Measurements from ENCODE around the gene PDE11A. TPM values are rescaled to one million over a fixed set of nuclear protein-coding genes. Genes with fewer than 3 reads are reported as not detected.

The PDE11A gene
- total RNA-seq, 4 donors from 2014 or later = 0.37 to 1.2 (median 1.1) TPM; not detected in 1

GRCh38 chr2:177810906-177811305 lies 261.7 kb downstream of the PDE11A start:
- Histone ChIP-seq H3K4me1 (no peaks in the 10 kb centered on the region), H3K27ac (no peak overlapping the region), H3K9me3 (no peaks in the 10 kb centered on the region), H3K27me3 (no peaks in the 10 kb centered on the region), H3K36me3 (no peaks in the 10 kb centered on the region), H3K4me3 (no peak overlapping the region)
- no peak for DNase-seq
- in situ Hi-C loops (cut with MboI; ENCODE audit: low pct_ligation_motif_present in 1 of 4, low pct_unique_long_range_greater_than_20kb in 1 of 4, low sequenced_read_pairs in 3 of 4) (no loop called here), intact Hi-C loops (cut with DNase I; ENCODE audit: low total_unique reads) (no loop called here)
- TF ChIP-seq POLR2A (IDR thresholded peaks at IDR 0.05) (no peak), EP300 (IDR thresholded peaks at IDR 0.05; ENCODE audit: low read depth) (no peak), POLR2AphosphoS5 (IDR thresholded peaks at IDR 0.05) (no peak)
- TF ChIP-seq, protein P1, sequence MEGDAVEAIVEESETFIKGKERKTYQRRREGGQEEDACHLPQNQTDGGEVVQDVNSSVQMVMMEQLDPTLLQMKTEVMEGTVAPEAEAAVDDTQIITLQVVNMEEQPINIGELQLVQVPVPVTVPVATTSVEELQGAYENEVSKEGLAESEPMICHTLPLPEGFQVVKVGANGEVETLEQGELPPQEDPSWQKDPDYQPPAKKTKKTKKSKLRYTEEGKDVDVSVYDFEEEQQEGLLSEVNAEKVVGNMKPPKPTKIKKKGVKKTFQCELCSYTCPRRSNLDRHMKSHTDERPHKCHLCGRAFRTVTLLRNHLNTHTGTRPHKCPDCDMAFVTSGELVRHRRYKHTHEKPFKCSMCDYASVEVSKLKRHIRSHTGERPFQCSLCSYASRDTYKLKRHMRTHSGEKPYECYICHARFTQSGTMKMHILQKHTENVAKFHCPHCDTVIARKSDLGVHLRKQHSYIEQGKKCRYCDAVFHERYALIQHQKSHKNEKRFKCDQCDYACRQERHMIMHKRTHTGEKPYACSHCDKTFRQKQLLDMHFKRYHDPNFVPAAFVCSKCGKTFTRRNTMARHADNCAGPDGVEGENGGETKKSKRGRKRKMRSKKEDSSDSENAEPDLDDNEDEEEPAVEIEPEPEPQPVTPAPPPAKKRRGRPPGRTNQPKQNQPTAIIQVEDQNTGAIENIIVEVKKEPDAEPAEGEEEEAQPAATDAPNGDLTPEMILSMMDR (IDR thresholded peaks at IDR 0.05) = no peak

GRCh38 chr2:177808984-177809809 lies 263.4 kb downstream of the PDE11A start:
- 52 to 57% methylated on average over 1 of the region's 1 CpG for WGBS, 2 donors (ENCODE audit: low coverage in 1 of 2)
- no peaks in the 10 kb centered on the region for H3K4me1 ChIP-seq
- in situ Hi-C loops (cut with MboI; ENCODE audit: low pct_ligation_motif_present in 1 of 4, low pct_unique_long_range_greater_than_20kb in 1 of 4, low sequenced_read_pairs in 3 of 4) = no loop called here
- H3K4me3 ChIP-seq = no peak overlapping the region
- DNase-seq = no peak
- no peaks in the 10 kb centered on the region for H3K27me3 ChIP-seq
- intact Hi-C loops (cut with DNase I; ENCODE audit: low total_unique reads) = no loop called here
- H3K36me3 ChIP-seq = no peaks in the 10 kb centered on the region
- H3K9me3 ChIP-seq = no peaks in the 10 kb centered on the region
- TF ChIP-seq EP300 (IDR thresholded peaks at IDR 0.05; ENCODE audit: low read depth) (no peak), POLR2AphosphoS5 (IDR thresholded peaks at IDR 0.05) (no peak), POLR2A (IDR thresholded peaks at IDR 0.05) (no peak)
- TF ChIP-seq, protein P1 (IDR thresholded peaks at IDR 0.05) = no peak
- no peak overlapping the region for H3K27ac ChIP-seq

DNA sequence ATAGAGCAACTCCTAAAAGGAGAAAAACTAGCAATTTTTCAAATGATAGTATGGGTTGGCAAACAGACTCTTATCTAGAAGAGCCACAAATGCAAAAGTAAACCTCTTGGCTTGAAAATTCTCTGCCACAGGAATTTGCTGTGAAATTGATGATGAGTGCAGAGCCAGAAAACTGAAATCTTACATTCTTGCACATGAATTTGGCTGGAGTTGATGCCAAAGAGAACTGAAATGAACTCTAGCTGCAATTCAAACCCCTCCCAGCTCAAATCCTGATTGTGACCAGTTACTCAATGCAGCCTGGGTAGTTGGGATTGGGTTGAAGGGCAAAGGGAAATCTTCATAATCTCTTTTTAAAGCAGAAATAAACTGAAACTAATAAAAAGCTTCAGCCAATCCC lies 266.6 kb downstream of the PDE11A start:
- H3K27me3 ChIP-seq = peaks cover 4% of the 10 kb centered on the region
- H3K27ac ChIP-seq = no peak overlapping the region
- in situ Hi-C loops (cut with MboI; ENCODE audit: low pct_ligation_motif_present in 1 of 4, low pct_unique_long_range_greater_than_20kb in 1 of 4, low sequenced_read_pairs in 3 of 4) (no loop called here), intact Hi-C loops (cut with DNase I; ENCODE audit: low total_unique reads) (no loop called here)
- no peaks in the 10 kb centered on the region for H3K36me3 ChIP-seq
- H3K4me1 ChIP-seq = no peaks in the 10 kb centered on the region
- H3K4me3 ChIP-seq = no peak overlapping the region
- no peak for DNase-seq
- H3K9me3 ChIP-seq = no peaks in the 10 kb centered on the region
- no peak for TF ChIP-seq POLR2AphosphoS5 (IDR thresholded peaks at IDR 0.05)
- TF ChIP-seq POLR2A (IDR thresholded peaks at IDR 0.05) = no peak
- no peak for TF ChIP-seq EP300 (IDR thresholded peaks at IDR 0.05; ENCODE audit: low read depth)
- TF ChIP-seq, protein P1 (IDR thresholded peaks at IDR 0.05) = no peak

GRCh38 chr2:177799531-177799930 lies 273.0 kb downstream of the PDE11A start:
- no peak for DNase-seq
- Histone ChIP-seq H3K27me3 (peaks cover 4% of the 10 kb centered on the region), H3K27ac (no peak overlapping the region), H3K36me3 (no peaks in the 10 kb centered on the region), H3K4me1 (no peaks in the 10 kb centered on the region), H3K4me3 (no peak overlapping the region), H3K9me3 (no peaks in the 10 kb centered on the region)
- intact Hi-C loops (cut with DNase I; ENCODE audit: low total_unique reads) (loop anchor here (5.0 kb wide), 1 partner anchor 473 kb away; no protein-coding TSS in a partner anchor), in situ Hi-C loops (cut with MboI; ENCODE audit: low pct_ligation_motif_present in 1 of 4, low pct_unique_long_range_greater_than_20kb in 1 of 4, low sequenced_read_pairs in 3 of 4) (no loop called here)
- WGBS, 2 donors (ENCODE audit: low coverage in 1 of 2) = 32 to 100% methylated on average over 1 of the region's 1 CpG
- TF ChIP-seq EP300 (IDR thresholded peaks at IDR 0.05; ENCODE audit: low read depth) = no peak
- TF ChIP-seq, protein P1 (IDR thresholded peaks at IDR 0.05) = peak; percentile 26 to 44 (median 29)
- no peak for TF ChIP-seq POLR2AphosphoS5 (IDR thresholded peaks at IDR 0.05)
- no peak for TF ChIP-seq POLR2A (IDR thresholded peaks at IDR 0.05)

Data from transverse colon (tissue), 4 donors.